HG03039 (cell line): Measurements from ENCODE around the gene UGT1A7.
"Not testable (repeated sequence)": the region's sequence is repeated elsewhere in the genome, so short reads cannot be mapped to it uniquely, and the experiment has no call there.

ENCODE experiments used
- ATAC-seq: cut with Tn5 transposase; IDR thresholded peaks from one replicate; pipeline ENCODE4 v1.9.1; 2021; ENCODE audit warnings: mild to moderate bottlenecking, moderate library complexity; ENCODE audit not compliant: unreplicated experiment

Gene UGT1A7

DNA sequence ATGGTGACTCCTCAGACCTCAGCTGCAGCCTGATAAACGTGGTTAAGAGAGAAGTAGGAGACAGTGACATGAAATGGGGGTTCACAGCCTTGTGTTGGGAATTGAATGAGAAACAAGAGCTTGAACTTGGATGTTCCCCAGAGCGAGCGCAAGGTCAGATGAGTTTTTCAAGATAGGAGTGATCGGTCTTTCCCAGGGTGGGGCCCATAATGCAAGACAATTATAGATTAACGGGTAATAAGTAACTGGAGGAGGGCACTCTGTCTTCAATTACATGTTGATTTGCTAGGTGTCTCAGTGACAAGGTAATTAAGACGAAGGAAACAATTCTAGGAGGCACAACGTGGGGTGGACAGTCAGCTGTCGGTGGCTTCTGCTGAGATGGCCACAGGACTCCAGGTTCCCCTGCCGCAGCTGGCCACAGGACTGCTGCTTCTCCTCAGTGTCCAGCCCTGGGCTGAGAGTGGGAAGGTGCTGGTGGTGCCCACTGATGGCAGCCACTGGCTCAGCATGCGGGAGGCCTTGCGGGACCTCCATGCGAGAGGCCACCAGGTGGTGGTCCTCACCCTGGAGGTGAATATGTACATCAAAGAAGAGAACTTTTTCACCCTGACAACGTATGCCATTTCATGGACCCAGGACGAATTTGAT, 31.0 kb downstream of the UGT1A7 start, which contains the start of gene UGT1A5:
UGT1A5 (plus strand) TSS at position 297 of the 651 bp plus-strand sequence; CDS start at position 382, 85 bp downstream.
- no peak for ATAC-seq

DNA sequence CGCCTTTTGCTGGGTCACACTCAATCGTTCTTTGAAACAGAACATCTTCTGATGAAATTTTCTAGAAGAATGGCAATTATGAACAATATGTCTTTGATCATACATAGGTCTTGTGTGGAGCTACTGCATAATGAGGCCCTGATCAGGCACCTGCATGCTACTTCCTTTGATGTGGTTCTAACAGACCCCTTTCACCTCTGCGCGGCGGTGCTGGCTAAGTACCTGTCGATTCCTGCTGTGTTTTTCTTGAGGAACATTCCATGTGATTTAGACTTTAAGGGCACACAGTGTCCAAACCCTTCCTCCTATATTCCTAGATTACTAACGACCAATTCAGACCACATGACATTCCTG, 31.5 kb downstream of the UGT1A7 start:
- ATAC-seq, result no peak

DNA sequence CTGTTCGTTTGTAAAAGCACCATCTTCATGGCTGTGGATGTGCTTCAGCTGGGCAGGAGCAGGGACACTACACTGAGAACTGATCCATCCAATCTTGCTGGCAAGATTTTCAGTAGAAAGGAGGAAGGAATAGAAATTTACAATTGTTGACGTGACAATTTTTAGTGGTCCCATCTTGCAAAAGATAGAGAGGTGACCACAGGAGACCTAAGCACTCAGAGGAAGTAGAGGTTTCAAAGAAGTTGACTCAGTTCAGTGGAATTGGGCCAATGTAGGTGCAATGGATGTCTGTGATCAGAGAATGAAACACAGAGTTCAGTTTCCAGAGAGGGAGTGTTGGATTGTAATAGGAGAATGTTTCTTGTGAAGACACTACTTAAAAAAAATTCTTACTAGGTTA, 32.4 kb downstream of the UGT1A7 start:
- ATAC-seq, result no peak

DNA sequence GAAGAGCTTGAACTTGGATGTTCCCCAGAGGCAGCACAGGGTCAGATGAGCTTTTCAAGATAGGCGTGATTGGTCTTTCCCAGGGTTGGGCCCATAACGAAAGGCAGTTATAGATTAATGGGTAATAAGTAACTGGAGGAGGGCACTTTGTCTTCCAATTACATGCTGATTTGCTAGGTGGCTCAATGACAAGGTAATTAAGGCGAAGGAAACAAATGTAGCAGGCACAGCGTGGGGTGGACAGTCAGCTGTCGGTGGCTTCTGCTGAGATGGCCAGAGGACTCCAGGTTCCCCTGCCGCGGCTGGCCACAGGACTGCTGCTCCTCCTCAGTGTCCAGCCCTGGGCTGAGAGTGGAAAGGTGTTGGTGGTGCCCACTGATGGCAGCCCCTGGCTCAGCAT, 36.9 kb downstream of the UGT1A7 start, which contains the start of gene UGT1A4:
UGT1A4 (plus strand) TSS at position 185 of the 400 bp plus-strand sequence; CDS start at position 270, 85 bp downstream.
- ATAC-seq, result no peak

DNA sequence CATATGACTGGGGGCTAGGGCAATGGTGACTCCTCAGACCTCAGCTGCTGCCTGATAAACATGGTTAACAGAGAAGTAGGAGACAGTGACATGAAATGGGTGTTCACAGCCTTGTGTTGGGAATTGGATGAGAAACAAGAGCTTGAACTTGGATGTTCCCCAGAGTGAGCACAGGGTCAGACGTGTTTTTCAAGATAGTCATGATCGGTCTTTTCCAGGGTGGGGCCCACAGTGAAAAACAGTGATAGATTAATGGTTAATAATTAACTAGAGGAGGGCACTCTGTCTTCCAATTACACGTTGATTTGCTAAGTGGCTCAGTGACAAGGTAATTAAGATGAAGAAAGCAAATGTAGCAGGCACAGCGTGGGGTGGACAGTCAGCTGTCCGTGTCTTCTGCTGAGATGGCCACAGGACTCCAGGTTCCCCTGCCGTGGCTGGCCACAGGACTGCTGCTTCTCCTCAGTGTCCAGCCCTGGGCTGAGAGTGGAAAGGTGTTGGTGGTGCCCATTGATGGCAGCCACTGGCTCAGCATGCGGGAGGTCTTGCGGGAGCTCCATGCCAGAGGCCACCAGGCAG, 47.1 kb downstream of the UGT1A7 start, which contains the start of gene UGT1A3:
UGT1A3 (plus strand) TSS at position 320 of the 579 bp plus-strand sequence; CDS start at position 405, 85 bp downstream.
- no peak for ATAC-seq

DNA sequence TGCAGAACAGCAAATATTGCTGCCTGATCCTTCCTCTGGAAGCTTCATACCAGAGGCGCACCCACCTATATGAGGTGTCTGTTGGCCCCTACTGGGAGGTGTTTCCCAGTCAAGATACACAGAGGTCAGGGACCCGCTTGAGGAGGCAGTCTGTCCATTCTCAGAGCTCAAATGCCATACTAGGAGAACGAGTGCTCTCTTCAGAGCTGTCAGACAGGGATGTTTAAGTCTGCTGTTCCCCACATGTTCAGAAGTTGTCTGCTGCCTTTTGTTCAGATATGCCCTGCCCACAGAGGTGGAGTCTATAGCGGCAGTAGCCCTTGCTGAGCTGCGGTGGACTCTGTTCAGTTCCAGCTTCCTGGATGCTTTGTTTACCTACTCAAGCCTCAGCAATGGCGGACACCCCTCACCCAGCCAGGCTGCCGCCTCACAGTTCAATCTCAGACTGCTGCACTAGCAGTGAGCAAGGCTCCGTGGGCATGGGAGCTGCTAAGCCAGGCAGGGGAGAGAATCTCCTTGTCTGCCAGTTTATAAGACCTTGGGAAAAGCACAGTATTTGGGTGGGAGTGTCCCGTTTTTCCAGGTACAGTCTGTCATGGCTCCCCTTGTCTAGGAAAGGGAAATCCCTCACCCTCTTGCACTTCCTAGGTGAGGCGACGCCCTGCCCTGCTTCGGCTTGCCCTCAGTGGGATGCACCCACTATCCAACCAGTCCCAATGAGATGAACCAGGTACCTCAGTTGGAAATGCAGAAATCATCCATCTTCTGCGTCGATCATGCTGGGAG, 55.4 kb downstream of the UGT1A7 start:
- not testable (repeated sequence) for ATAC-seq

DNA sequence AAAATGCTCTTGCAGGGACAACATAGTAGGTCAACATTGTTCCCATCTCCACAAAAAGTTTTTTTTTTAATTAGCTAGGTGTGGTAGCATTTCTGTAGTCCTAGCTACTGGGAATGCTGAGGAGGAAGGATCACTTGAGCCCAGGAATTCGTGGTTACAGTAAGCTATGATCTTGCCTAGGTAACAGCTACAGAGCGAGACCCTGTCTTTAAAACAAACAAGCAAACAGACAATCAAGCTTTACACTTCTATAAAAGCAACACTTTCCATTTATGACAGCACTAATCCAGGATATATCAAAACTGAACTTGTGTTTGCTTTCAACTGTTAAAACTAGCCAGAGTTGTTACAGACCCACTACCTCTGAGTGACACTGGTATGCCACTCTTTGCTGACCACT, 59.2 kb downstream of the UGT1A7 start:
- ATAC-seq, result no peak

DNA sequence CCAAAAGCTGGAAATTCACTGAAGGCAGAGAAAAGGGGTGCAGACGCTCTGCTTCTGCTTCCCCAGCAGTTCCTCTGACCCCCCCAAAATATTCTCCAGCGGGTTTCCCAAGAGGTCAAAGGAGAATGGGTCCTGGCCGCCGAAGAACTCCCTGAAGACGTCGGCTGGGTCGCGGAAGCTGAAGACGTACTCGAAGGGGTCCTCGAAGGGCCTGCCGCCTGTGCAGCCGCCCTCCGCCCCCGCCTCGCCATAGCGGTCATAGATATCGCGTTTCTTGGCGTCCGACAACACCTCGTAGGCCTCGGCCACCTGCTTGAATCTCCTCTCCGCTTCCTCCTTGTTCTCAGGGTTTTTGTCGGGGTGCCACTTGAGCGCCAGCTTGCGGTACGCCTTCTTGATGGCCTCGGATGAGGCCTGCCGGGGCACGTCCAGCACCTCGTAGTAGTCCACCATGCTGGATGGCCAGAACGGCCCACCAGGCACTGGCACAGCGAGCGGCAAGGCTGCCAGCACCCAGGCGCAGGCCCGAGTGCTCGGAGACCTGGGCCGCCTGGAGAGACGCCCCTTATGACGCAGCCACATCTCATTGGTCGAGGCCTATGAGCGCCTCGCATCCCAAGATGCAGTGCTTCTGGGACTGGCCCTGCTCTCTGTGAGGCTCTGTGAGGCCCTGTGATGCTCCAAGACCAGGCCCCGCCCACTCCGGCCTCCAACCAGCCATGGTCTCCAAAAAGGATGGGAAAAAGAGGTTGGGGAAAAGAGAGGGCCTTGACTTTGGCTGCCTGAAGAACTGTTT, 62.0 kb downstream of the UGT1A7 start:
- no peak for ATAC-seq

DNA sequence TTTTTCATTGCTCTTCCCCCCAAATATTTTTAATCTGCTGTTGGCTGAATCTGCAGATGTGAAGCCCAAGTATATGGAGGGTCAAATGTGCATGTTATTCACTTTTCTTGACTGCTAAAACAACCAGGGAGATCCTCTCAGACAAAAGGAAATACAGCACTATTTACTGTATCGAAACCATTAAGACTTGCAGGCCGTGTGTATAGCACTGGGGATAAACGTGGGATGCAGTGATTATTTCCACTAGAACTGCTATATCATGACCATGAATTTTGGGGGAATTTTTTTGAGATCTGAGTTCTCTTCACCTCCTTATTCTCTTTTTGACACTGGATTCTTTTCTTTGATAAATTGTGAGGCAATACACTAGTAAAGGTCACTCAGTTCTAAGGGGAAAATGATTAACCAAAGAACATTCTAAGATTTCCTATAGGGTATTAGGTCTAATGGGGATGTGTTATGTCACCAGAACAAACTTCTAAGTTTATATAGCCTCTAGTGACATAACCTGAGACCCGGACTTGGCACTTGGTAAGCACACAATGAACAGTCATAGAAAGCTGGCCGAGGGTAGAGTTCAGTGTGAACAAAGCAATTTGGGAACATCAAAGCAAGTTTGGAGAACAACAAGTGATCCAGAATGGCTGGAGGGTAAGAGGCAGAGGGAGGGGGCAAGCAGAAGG, 63.5 kb downstream of the UGT1A7 start:
- ATAC-seq, result no peak

DNA sequence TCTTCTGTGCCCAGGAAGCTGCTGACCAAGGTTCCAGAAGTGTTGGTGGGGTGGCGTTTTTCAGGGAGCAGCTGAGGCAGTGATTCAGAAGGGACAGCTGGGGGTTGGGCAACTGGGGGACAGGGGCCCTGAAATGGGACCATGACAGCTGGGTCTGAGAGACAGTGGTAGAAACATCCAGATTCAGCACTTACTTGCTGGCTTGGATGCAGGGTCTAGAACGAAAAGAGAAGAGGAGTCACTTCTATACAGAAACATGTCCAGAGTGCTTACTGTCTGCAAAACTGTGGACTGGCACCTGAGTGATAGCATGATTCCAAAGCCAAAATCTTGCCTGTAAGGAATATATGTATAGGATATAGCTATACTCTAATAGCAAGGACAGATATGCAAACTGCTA, 64.1 kb downstream of the UGT1A7 start:
- ATAC-seq, result not testable (repeated sequence)

DNA sequence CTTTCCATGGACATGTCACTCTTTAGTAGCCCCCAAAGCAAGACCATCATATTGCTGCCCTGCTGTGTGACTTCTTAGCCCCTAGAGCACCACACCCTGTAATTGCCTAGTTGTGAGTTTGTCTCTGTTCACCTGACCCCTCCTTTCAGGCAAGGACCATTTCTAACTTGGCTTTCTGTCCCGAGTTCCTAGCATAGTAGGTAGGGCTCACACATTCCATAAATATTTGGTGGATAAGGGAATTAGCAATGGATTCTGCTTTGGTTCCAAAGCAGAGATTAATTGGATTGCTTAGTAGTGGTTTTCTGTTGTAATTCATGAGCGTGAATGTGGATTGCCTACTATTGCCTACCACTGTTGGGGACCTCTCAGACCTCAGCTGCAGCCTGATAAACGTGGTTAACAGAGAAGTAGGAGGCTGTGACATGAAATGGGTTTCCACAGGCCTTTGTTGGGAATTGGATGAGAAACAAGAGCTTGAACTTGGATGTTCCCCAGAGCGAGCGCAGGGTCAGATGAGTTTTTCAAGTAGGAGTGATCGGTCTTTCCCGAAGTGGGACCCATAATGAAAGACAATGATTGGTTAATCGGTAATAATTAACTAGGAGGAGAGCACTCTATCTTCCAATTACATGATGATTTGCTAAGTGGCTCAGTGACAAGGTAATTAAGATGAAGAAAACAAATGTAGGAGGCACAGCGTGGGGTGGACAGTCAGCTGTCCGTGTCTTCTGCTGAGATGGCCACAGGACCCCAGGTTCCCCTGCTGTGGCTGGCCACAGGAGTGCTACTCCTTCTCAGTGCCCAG, 65.0 kb downstream of the UGT1A7 start:
- no peak for ATAC-seq

DNA sequence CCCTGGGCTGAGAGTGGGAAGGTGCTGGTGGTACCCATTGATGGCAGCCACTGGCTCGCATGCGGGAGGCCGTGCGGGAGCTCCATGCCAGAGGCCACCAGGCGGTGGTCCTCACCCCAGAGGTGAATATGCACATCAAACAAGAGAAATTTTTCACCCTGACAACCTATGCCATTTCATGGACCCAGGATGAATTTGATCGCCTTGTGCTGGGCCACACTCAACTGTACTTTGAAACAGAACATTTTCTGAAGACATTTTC, 65.5 kb downstream of the UGT1A7 start:
- no peak for ATAC-seq

DNA sequence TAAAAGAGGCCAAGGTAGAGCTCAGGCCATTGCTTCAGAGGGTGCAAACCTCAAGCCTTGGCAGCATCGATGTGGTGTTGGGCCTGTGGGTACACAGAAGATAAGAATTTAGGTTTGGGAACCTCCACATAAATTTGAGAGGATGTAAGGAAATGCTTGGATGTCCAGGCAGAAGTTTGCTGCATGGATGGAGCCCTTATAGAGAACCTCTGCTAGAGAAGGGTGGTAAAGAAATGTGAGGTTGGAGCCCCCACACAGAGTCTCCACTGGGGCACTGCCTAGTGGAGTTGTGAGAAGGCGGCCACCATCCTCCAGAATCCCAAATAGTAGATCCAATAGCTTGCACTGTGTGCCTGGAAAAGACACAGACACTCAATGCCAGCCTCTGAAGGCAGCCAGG, 69.0 kb downstream of the UGT1A7 start:
- ATAC-seq, result not testable (repeated sequence)

DNA sequence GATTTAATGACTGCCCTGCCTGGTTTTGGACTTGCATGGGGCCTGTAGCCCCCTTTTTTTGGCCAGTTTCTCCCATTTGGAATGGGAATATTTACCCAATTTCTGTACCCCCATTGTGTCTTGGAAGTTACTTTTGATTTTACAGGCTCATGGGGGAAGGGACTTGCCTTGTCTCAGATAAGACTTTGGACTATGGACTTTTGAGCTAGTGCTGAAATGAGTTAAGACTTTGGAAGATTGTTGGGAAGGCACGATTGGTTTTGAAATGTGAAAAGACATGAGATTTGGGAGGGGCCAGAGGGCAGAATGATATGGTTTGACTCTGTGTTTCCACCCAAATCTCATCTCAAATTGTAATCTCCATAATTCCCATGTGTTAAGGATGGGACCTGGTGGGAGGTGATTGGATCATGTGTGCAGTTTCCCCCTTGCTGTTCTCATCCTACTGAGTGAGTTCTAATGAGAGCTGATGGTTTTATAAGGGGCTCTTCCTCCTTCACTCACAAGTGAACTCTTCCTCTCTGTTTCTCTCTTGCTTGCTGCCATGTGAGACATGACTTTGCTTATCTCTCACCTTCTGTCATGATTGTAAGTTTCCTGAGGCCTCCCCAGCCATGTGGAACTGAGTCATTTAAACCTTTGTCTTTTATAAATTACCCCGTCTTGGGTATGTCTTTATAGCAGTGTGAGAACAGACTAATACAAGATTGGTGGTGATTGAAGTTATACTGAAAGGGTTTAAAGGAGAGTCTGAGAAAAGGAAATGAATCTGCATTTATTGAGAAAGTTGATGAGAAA, 69.7 kb downstream of the UGT1A7 start:
- ATAC-seq, result not testable (repeated sequence)

DNA sequence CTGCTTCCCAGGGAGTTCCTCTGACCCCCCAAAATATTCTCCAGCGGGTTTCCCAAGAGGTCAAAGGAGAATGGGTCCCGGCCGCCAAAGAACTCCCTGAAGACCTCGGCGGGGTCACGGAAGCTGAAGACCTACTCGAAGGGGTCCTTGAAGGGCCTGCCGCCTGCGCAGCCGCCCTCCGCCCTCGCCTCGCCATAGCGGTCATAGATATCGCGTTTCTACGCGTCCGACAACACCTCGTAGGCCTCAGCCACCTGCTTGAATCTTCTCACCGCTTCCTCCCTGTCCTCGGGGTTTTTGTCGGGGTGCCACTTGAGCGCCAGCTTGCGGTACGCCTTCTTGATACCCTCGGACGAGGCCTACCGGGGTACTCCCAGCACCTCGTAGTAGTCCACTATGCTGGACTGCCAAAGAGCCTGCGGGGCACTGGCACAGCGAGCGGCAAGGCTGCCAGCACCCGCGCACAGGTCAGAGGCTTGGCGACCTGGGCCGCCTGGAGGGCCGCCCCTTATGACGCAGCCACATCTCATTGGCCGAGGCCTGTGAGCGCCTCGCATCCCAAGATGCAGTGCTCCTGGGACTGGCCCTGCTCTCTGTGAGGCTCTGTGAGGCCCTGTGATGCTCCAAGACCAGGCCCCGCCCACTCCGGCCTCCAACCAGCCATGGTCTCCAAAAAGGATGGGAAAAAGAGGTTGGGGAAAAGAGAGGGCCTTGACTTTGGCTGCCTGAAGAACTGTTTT, 73.3 kb downstream of the UGT1A7 start:
- ATAC-seq, result no peak

DNA sequence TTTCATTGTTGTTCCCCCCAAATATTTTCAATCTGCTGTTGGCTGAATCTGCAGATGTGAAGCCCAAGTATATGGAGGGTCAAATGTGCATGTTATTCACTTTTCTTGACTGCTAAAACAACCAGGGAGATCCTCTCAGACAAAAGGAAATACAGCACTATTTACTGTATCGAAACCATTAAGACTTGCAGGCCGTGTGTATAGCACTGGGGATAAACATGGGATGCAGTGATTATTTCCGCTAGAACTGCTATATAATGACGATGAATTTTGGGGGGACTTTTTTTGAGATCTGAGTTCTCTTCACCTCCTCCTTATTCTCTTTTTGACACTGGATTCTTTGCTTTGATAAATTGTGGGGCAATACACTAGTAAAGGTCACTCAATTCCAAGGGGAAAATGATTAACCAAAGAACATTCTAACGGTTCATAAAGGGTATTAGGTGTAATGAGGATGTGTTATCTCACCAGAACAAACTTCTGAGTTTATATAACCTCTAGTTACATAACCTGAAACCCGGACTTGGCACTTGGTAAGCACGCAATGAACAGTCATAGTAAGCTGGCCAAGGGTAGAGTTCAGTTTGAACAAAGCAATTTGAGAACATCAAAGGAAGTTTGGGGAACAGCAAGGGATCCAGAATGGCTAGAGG, 74.9 kb downstream of the UGT1A7 start:
- no peak for ATAC-seq

DNA sequence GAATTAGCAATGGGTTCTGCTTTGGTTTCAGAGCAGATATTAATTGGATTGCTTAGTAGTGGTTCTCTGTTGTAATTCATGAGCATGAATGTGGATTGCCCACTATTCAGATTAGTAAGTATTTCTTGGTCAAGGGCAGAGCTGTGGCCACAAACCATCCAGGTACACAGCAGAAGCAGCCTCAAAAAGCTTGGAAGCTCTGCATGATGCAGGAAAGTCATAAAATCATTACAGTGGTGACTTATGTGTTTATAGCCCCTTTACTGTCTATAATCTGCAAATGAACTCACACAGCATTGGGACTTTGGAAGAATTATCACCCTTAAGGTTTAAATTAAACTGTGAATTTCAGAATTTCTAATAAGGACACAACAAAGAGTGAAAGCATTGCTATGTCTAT, 76.4 kb downstream of the UGT1A7 start:
- no peak for ATAC-seq

DNA sequence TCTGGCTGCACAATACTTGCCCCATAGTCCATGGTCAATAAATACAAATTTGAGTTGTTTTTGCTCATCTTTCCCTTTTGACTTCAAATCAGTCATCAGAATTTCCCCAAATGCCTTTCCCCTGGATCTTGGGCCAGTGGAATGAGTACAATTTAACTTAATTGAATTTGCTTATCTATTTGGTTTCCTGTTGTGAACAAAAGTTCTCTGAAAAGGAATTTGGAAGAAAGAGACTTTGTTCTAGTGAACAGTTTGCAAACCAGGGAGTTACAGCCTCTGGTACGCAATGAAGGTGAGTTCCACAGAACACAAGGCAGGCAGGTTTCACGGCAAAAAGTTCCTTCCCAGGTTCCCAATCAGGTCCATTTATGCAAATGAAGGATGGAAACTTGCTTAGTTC, 77.1 kb downstream of the UGT1A7 start:
- ATAC-seq, result no peak
